ENCODE data around the gene NFATC1.
A peak's percentile ranks its signal among the peaks of the same experiment; 100 is the strongest.

Gene NFATC1

DNA sequence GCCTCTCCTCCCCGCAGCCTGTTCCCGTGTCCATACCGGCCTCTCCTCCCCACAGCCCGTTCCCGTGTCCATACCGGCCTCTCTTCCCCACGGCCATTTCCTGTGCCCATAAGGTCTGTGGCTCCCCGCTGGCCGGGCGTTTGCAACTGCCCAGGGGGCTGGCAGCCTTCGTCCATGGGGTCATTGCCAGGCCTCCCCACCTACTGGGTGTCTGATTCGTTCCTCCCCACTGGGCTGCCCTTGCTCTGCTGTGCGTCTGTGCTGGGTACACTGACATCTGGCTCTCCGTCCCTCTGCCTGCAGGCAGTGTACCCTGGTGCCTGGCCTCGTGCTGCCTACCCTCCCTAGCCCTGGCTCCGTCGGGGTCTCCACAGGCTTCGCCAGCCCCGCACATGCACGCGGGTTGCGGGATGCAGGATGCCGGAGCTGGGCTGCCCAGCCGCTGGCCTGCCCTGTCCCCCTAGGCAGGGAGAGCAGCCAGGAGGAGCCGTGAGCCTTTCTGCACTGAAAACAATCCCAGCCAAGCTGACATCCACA lies 67.8 kb downstream of the NFATC1 start:
- Histone ChIP-seq H3K36me3 (ENCODE audit: insufficient read depth, low read depth, low read length) (no peaks in the 10 kb centered on the region), H3K27me3 (ENCODE audit: insufficient read depth, low read length) (no peaks in the 10 kb centered on the region), H3K9me3 (ENCODE audit: insufficient read depth, low read depth, low read length) (no peaks in the 10 kb centered on the region), H3K4me3 (ENCODE audit: low read length) (no peak overlapping the region), H3K9ac (ENCODE audit: low read depth, low read length) (no peak overlapping the region), H3K4me1 (ENCODE audit: insufficient read depth, low read length) (peaks cover 16% of the 10 kb centered on the region), H3K27ac (ENCODE audit: low read length) (no peak overlapping the region)

DNA sequence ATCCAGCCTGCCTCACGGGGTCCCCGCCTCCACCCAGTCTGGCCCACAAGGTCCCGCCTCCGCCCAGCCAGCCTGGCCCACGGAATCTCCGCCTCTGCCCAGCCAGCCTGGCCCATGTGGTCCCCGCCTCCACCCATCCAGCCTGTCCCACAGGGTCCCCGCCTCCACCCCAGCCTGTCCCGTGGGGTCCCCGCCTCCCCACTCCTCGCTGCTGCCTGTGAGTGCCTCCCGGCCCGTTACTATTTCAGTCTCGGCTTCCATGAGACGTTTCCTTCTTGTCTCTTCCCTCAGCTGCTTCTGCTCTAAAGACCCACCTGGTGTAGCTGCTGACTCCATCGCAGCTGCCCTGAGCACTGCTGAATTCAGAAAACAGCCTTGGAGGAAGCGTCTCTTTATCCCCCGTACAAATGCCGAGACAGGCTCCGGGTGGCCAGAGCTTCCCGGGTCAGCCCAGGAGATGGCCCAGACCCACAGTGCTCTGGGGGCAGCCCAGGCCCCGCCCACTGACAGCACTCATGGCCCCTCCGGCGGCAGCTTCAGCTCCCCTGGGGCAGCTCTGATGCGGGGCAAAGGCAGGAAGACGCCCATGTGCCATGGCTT lies 69.8 kb downstream of the NFATC1 start:
- Histone ChIP-seq H3K27me3 (ENCODE audit: insufficient read depth, low read length) (no peaks in the 10 kb centered on the region), H3K27ac (ENCODE audit: low read length) (no peak overlapping the region), H3K9ac (ENCODE audit: low read depth, low read length) (peak overlapping the region; percentile 46; the same call in 1 of the 2 replicates), H3K9me3 (ENCODE audit: insufficient read depth, low read depth, low read length) (no peaks in the 10 kb centered on the region), H3K36me3 (ENCODE audit: insufficient read depth, low read depth, low read length) (no peaks in the 10 kb centered on the region), H3K4me3 (ENCODE audit: low read length) (peak overlapping the region; percentile 48; the same call in 1 of the 2 replicates), H3K4me1 (ENCODE audit: insufficient read depth, low read length) (peaks cover 8% of the 10 kb centered on the region; the same call in 1 of the 2 replicates)

DNA sequence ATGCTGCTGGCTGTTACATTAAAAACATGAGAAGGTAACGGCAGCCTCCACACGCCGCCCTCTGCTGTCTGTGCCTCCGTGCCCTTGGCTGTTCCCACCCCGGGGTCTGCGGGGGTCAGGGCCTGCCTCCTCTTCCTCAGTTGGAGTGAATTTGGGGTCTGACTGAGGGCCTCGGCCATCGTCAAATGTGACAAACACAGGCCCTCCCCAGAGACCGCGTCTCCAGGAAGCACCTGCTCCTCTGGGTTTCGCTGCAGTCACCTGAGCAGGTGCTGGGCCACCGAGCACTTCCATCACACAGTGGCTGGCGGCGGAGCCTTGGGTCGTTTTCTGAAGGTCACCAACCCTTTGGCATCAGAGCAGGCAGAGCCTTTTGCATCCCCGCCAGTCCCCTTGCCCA lies 70.9 kb downstream of the NFATC1 start:
- Histone ChIP-seq H3K27me3 (ENCODE audit: insufficient read depth, low read length) (no peaks in the 10 kb centered on the region), H3K9ac (ENCODE audit: low read depth, low read length) (no peak overlapping the region), H3K27ac (ENCODE audit: low read length) (no peak overlapping the region), H3K9me3 (ENCODE audit: insufficient read depth, low read depth, low read length) (no peaks in the 10 kb centered on the region), H3K36me3 (ENCODE audit: insufficient read depth, low read depth, low read length) (no peaks in the 10 kb centered on the region), H3K4me1 (ENCODE audit: insufficient read depth, low read length) (peaks cover 4% of the 10 kb centered on the region; the same call in 1 of the 2 replicates), H3K4me3 (ENCODE audit: low read length) (no peak overlapping the region)

- peaks cover 4% of the 10 kb centered on the region; the same call in 1 of the 2 replicates for H3K4me1 ChIP-seq (ENCODE audit: insufficient read depth, low read length)
- H3K9me3 ChIP-seq (ENCODE audit: insufficient read depth, low read depth, low read length): no peaks in the 10 kb centered on the region
- H3K36me3 ChIP-seq (ENCODE audit: insufficient read depth, low read depth, low read length): no peaks in the 10 kb centered on the region
- no peak overlapping the region for H3K27ac ChIP-seq (ENCODE audit: low read length)
- H3K27me3 ChIP-seq (ENCODE audit: insufficient read depth, low read length): no peaks in the 10 kb centered on the region
- H3K9ac ChIP-seq (ENCODE audit: low read depth, low read length): no peak overlapping the region
- no peak overlapping the region for H3K4me3 ChIP-seq (ENCODE audit: low read length)
Observed at GRCh38 chr18:79467126-79467525, 71.4 kb downstream of the NFATC1 start.

DNA sequence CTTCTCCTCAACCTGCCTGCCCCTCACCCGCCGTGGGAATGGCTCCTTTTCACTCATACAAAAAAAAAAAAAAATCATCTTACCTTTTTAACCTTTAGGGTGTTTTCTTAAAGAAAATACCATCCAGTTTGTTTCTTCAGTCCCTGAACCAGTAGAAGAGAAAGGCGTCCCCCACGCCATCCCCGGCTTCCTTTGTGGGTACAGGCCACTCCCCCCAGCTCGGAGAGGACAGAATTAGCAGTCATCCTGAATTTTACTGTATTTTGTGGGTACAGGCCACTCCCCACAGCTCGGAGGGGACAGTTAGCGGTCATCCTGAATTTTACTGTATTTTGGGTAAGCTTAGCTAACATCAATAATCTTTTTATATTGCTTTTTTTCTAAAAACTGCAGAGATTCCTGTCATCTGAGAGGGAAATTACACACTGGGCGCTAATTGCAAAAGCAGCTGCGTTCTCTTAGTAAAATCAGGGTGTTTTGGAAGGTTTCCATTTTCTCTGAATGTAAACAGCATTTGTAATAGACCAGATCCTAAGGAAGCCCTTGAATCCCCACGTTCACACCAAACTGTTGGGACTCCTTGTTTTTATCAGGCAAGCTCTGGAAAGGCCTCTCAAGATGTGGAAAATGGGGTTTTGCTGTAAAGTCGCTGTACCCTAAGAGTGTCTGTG lies 72.5 kb downstream of the NFATC1 start:
- no peaks in the 10 kb centered on the region for H3K36me3 ChIP-seq (ENCODE audit: insufficient read depth, low read depth, low read length)
- H3K27ac ChIP-seq (ENCODE audit: low read length): no peak overlapping the region
- H3K4me1 ChIP-seq (ENCODE audit: insufficient read depth, low read length): peaks cover 4% of the 10 kb centered on the region; the same call in 1 of the 2 replicates
- no peaks in the 10 kb centered on the region for H3K27me3 ChIP-seq (ENCODE audit: insufficient read depth, low read length)
- H3K9me3 ChIP-seq (ENCODE audit: insufficient read depth, low read depth, low read length): no peaks in the 10 kb centered on the region
- no peak overlapping the region for H3K9ac ChIP-seq (ENCODE audit: low read depth, low read length)
- H3K4me3 ChIP-seq (ENCODE audit: low read length): no peak overlapping the region

- Histone ChIP-seq H3K27me3 (ENCODE audit: insufficient read depth, low read length) (no peaks in the 10 kb centered on the region), H3K9me3 (ENCODE audit: insufficient read depth, low read depth, low read length) (no peaks in the 10 kb centered on the region), H3K27ac (ENCODE audit: low read length) (no peak overlapping the region), H3K36me3 (ENCODE audit: insufficient read depth, low read depth, low read length) (no peaks in the 10 kb centered on the region), H3K9ac (ENCODE audit: low read depth, low read length) (no peak overlapping the region), H3K4me3 (ENCODE audit: low read length) (no peak overlapping the region), H3K4me1 (ENCODE audit: insufficient read depth, low read length) (peaks cover 4% of the 10 kb centered on the region; the same call in 1 of the 2 replicates)
Observed at GRCh38 chr18:79469309-79469708, 73.6 kb downstream of the NFATC1 start.

DNA sequence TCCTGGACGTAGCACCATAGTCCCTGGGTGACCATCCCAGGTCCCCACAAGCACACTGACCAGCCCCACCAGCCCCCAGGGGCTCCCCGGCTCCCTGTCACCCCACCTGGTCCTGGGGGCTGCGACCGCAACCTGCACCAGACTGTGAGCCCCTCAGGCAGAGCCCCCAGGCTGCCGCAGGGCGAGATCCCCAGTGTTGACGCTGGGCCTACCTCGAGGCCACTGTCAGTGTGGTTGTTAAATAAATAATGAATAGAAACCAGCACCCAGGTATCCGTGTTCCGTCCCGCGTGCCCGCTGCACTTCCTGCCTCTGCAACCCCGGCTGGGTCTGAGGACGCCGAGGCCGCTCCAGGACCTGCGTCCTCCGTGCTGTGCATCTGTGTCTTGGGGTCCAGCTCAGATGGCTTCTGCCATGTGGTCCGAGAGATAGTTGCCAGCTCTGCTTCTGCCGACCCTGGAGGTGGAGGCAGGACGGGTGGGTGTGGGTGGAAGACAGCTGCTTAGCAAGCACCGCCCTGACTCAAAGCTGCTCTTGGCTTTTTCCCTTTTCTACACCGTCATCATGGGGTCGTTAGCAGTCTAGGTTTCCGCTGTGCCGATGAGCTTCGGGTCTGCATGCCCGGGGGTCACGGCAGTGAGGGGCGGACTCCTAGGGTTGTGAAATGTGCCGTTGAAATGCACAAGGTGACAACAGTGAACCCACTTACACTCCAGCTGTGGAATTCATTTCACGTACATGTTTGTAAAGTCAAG lies 74.2 kb downstream of the NFATC1 start:
- Histone ChIP-seq H3K27me3 (ENCODE audit: insufficient read depth, low read length) (no peaks in the 10 kb centered on the region), H3K4me1 (ENCODE audit: insufficient read depth, low read length) (peaks cover 4% of the 10 kb centered on the region; the same call in 1 of the 2 replicates), H3K4me3 (ENCODE audit: low read length) (no peak overlapping the region), H3K9ac (ENCODE audit: low read depth, low read length) (no peak overlapping the region), H3K27ac (ENCODE audit: low read length) (no peak overlapping the region), H3K36me3 (ENCODE audit: insufficient read depth, low read depth, low read length) (no peaks in the 10 kb centered on the region), H3K9me3 (ENCODE audit: insufficient read depth, low read depth, low read length) (no peaks in the 10 kb centered on the region)

- Histone ChIP-seq H3K27me3 (ENCODE audit: insufficient read depth, low read length) (no peaks in the 10 kb centered on the region), H3K36me3 (ENCODE audit: insufficient read depth, low read depth, low read length) (no peaks in the 10 kb centered on the region), H3K4me1 (ENCODE audit: insufficient read depth, low read length) (peaks cover 2% of the 10 kb centered on the region; the same call in 1 of the 2 replicates)
Observed at GRCh38 chr18:79470547-79470946, 74.8 kb downstream of the NFATC1 start.

DNA sequence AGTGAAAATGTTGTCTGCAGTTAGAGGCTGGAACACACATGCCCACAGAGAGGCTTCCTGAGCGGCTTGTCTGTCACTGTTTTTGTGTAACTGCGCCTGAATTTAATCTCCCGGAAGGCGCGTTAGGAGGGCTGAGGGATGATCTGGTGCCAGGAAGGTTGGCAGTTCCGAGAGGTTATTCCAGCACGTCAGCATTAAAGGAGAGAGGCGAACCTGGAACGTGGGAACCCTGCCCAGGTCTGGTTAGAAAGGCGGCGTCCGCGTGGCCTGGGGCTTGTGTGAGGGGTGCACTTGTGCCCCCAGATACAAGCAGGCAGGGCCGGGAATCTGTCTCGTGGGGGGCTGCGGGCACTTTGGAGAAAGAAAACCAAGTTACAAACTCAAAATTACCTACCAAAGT lies 75.3 kb downstream of the NFATC1 start:
- Histone ChIP-seq H3K4me1 (ENCODE audit: insufficient read depth, low read length) (no peaks in the 10 kb centered on the region), H3K4me3 (ENCODE audit: low read length) (no peak overlapping the region), H3K27ac (ENCODE audit: low read length) (no peak overlapping the region), H3K36me3 (ENCODE audit: insufficient read depth, low read depth, low read length) (no peaks in the 10 kb centered on the region), H3K9ac (ENCODE audit: low read depth, low read length) (no peak overlapping the region), H3K27me3 (ENCODE audit: insufficient read depth, low read length) (no peaks in the 10 kb centered on the region), H3K9me3 (ENCODE audit: insufficient read depth, low read depth, low read length) (no peaks in the 10 kb centered on the region)

More at GRCh38 chr18:79470547-79470946, 74.8 kb downstream of the NFATC1 start:
- Histone ChIP-seq H3K4me3 (ENCODE audit: low read length) (no peak overlapping the region), H3K9ac (ENCODE audit: low read depth, low read length) (no peak overlapping the region), H3K9me3 (ENCODE audit: insufficient read depth, low read depth, low read length) (no peaks in the 10 kb centered on the region), H3K27ac (ENCODE audit: low read length) (no peak overlapping the region)

- H3K4me3 ChIP-seq (ENCODE audit: low read length): no peak overlapping the region
- H3K27ac ChIP-seq (ENCODE audit: low read length): no peak overlapping the region
- no peaks in the 10 kb centered on the region for H3K4me1 ChIP-seq (ENCODE audit: insufficient read depth, low read length)
- H3K27me3 ChIP-seq (ENCODE audit: insufficient read depth, low read length): no peaks in the 10 kb centered on the region
- no peak overlapping the region for H3K9ac ChIP-seq (ENCODE audit: low read depth, low read length)
- H3K36me3 ChIP-seq (ENCODE audit: insufficient read depth, low read depth, low read length): no peaks in the 10 kb centered on the region
- no peaks in the 10 kb centered on the region for H3K9me3 ChIP-seq (ENCODE audit: insufficient read depth, low read depth, low read length)
Observed at GRCh38 chr18:79471597-79471996, 75.9 kb downstream of the NFATC1 start.

GRCh38 chr18:79472176-79472575 lies 76.4 kb downstream of the NFATC1 start:
- Histone ChIP-seq H3K27ac (ENCODE audit: low read length) (no peak overlapping the region), H3K9ac (ENCODE audit: low read depth, low read length) (no peak overlapping the region), H3K27me3 (ENCODE audit: insufficient read depth, low read length) (no peaks in the 10 kb centered on the region), H3K36me3 (ENCODE audit: insufficient read depth, low read depth, low read length) (no peaks in the 10 kb centered on the region), H3K4me1 (ENCODE audit: insufficient read depth, low read length) (no peaks in the 10 kb centered on the region), H3K4me3 (ENCODE audit: low read length) (no peak overlapping the region), H3K9me3 (ENCODE audit: insufficient read depth, low read depth, low read length) (no peaks in the 10 kb centered on the region)
